A549 treated with Mapracorat at 1 μM for 4 hours (cell line): ENCODE measurements around the gene RTN4R. TPM values are rescaled to one million over a fixed set of nuclear protein-coding genes. Genes with fewer than 3 reads are reported as not detected.

Experiments used
- total RNA-seq: library from RNA; stranded (reverse); fragments of 200-300 nt; extraction: Qiagen RNA extraction; gene quantifications from 5 replicates; pipeline ENCODE4 v1.2.3, GENCODE V29; 2022

The RTN4R gene
- 7.0 to 14.6 TPM (median 12.4 TPM) in 5 replicates for total RNA-seq

GRCh38 chr22:20268279-20269012 lies at the start of gene RTN4R:
Gene RTN4R, minus strand, starts transcription at chr22:20268318. Its CDS starts 226 bp downstream, at chr22:20268092.

Other genes starting within 250 kb of the RTN4R start
- 11.7 to 13.7 TPM (median 13.1 TPM) in 5 replicates for gene TANGO2, start 247.2 kb downstream of the RTN4R start, total RNA-seq
- 18.6 to 21.0 TPM (median 20.8 TPM) in 5 replicates for gene DGCR8, start 188.1 kb downstream of the RTN4R start, total RNA-seq
- gene RANBP1, start 152.2 kb downstream of the RTN4R start, total RNA-seq: 280 to 300 TPM (median 290 TPM) in 5 replicates
- 18.4 to 28.3 TPM (median 23.4 TPM) in 5 replicates for gene TRMT2A, start 151.1 kb downstream of the RTN4R start, total RNA-seq
- gene ZDHHC8, start 136.5 kb downstream of the RTN4R start, total RNA-seq: 23.7 to 38.6 TPM (median 33.0 TPM) in 5 replicates
- not detected in 5 replicates for gene CCDC188, start 117.3 kb downstream of the RTN4R start, total RNA-seq
- gene DGCR6L, start 51.7 kb upstream of the RTN4R start, total RNA-seq: 29.3 to 45.2 TPM (median 44.0 TPM) in 5 replicates
- 4.8 to 7.1 TPM (median 5.8 TPM) in 5 replicates for gene ZNF74, start 125.8 kb upstream of the RTN4R start, total RNA-seq
- gene SCARF2, start 169.5 kb upstream of the RTN4R start, total RNA-seq: 0.83 to 1.2 TPM (median 0.97 TPM) in 5 replicates
- gene KLHL22, start 227.5 kb upstream of the RTN4R start, total RNA-seq: 8.8 to 12.6 TPM (median 10.1 TPM) in 5 replicates
- 51.1 to 62.6 TPM (median 60.3 TPM) in 5 replicates for gene MED15, start 239.3 kb upstream of the RTN4R start, total RNA-seq